HepG2 (cell line): Measurements from ENCODE around the gene TRAPPC12. TPM values are rescaled to one million over a fixed set of nuclear protein-coding genes. Genes with fewer than 3 reads are reported as not detected.

Experiments
- AGO2 ChIP-seq: fragments of 200-400 bp; formaldehyde crosslinking; optimal IDR thresholded peaks from 2 replicates; pipeline ENCODE3; 2017; ENCODE audit warnings: mild to moderate bottlenecking, low read depth, low read length, moderate library complexity
- CC2D1A ChIP-seq: sonication (generic); formaldehyde crosslinking; IDR thresholded peaks from 2 replicates; pipeline ENCODE4 v1.8.1; 2023; ENCODE audit warnings: mild to moderate bottlenecking, missing genetic modification reagents
- CCAR2 ChIP-seq: fragments of 200-400 bp; formaldehyde crosslinking; optimal IDR thresholded peaks from 2 replicates; pipeline ENCODE3; 2018; ENCODE audit warnings: low read depth, mild to moderate bottlenecking, low read length, moderate library complexity
- ELF4 ChIP-seq: sonication (generic); formaldehyde crosslinking; IDR thresholded peaks from 2 replicates; pipeline ENCODE4 v1.5.0; 2020; ENCODE audit warnings: missing genetic modification reagents, mild to moderate bottlenecking, moderate library complexity, borderline replicate concordance
- FOSL2 ChIP-seq: sonication (generic); formaldehyde crosslinking; IDR thresholded peaks from 2 replicates; pipeline ENCODE4 v1.4.0; 2020; ENCODE audit warnings: missing genetic modification reagents
- FOXP1 ChIP-seq, 2 experiments: fragments of 450-650 bp in 1 of 2; IDR thresholded peaks; 2 replicates each; pipeline ENCODE4 v1.6.1; 2017 to 2018; ENCODE audit warnings: antibody characterized with exemption in 1 of 2
- GTF2F1 ChIP-seq: fragments of 150-350 bp; IDR thresholded peaks from 2 replicates; pipeline ENCODE4 v1.6.1; 2014; ENCODE audit warnings: low read length
- MTA3 ChIP-seq: sonication (generic); formaldehyde crosslinking; IDR thresholded peaks from 2 replicates; pipeline ENCODE4 v1.4.0; 2020; ENCODE audit warnings: missing genetic modification reagents
- PAWR ChIP-seq: sonication (generic); formaldehyde crosslinking; IDR thresholded peaks from 2 replicates; pipeline ENCODE4 v1.4.0; 2020; ENCODE audit warnings: missing genetic modification reagents, mild to moderate bottlenecking, borderline replicate concordance
- PLRG1 ChIP-seq: fragments of 450-650 bp; conservative IDR thresholded peaks from 2 replicates; pipeline ENCODE4 v1.6.1; 2016
- RBAK ChIP-seq: sonication (generic); formaldehyde crosslinking; IDR thresholded peaks from 2 replicates; pipeline ENCODE4 v1.5.1; 2020; ENCODE audit warnings: mild to moderate bottlenecking, missing genetic modification reagents
- RBM39 ChIP-seq: fragments of 200-400 bp; formaldehyde crosslinking; IDR thresholded peaks from one replicate; pipeline ENCODE4 v1.6.1; 2018; ENCODE audit warnings: antibody characterized with exemption, mild to moderate bottlenecking, low read depth, low read length; ENCODE audit not compliant: poor library complexity, severe bottlenecking
- TARDBP ChIP-seq: sonication (generic); formaldehyde crosslinking; IDR thresholded peaks from 2 replicates; pipeline ENCODE4 v1.8.0; 2022; ENCODE audit warnings: mild to moderate bottlenecking, missing genetic modification reagents
- ZNF432 ChIP-seq: sonication (generic); formaldehyde crosslinking; IDR thresholded peaks from 2 replicates; pipeline ENCODE4 v1.5.0; 2020; ENCODE audit warnings: missing genetic modification reagents, mild to moderate bottlenecking, borderline replicate concordance
- ZNF562 ChIP-seq: sonication (generic); formaldehyde crosslinking; IDR thresholded peaks from 2 replicates; pipeline ENCODE4 v1.8.0; 2022; ENCODE audit warnings: missing genetic modification reagents, borderline replicate concordance
- ZNF660 ChIP-seq: sonication (generic); formaldehyde crosslinking; IDR thresholded peaks from 2 replicates; pipeline ENCODE4 v1.5.1; 2020; ENCODE audit warnings: mild to moderate bottlenecking, low read depth, missing genetic modification reagents, borderline replicate concordance
- ZNF703 ChIP-seq: sonication (generic); formaldehyde crosslinking; IDR thresholded peaks from 2 replicates; pipeline ENCODE4 v1.5.1; 2020; ENCODE audit warnings: missing genetic modification reagents, mild to moderate bottlenecking, moderate library complexity, borderline replicate concordance
- ZNF768 ChIP-seq: sonication (generic); formaldehyde crosslinking; IDR thresholded peaks from 2 replicates; pipeline ENCODE4 v1.4.0; 2020; ENCODE audit warnings: missing genetic modification reagents
- ZSCAN22 ChIP-seq: sonication (generic); formaldehyde crosslinking; IDR thresholded peaks from 2 replicates; pipeline ENCODE4 v1.4.0; 2020; ENCODE audit warnings: mild to moderate bottlenecking, missing genetic modification reagents
- ZZZ3 ChIP-seq: sonication (generic); formaldehyde crosslinking; IDR thresholded peaks from 2 replicates; pipeline ENCODE4 v1.4.0; 2020; ENCODE audit warnings: missing genetic modification reagents, mild to moderate bottlenecking, borderline replicate concordance
- polyA plus RNA-seq, 8 experiments: library from polyadenylated mRNA; depleted of rRNA in 3 of 8; stranded (reverse) in 7 of 8; unstranded in 1 of 8; fragments of >200 nt; fragmentation: Illumina TruSeq in 4 of 8; extraction: Trizol in 4 of 8; gene quantifications; 2 replicates each; pipeline versions ENCODE4 v1.2.1 to v1.2.3, GENCODE V29; 2011 to 2016; ENCODE audit warnings: low read depth in 4 of 8, missing spikeins in 1 of 8, mixed read lengths in 1 of 8; ENCODE audit not compliant: insufficient read depth in 1 of 8
- total RNA-seq, 5 experiments: library from RNA; depleted of rRNA; stranded (reverse); fragments of >200 nt; fragmentation: Illumina TruSeq; extraction: Trizol; gene quantifications; 2 replicates each; pipeline ENCODE4 v1.2.3, GENCODE V29; 2016; ENCODE audit warnings: low read depth in 1 of 5
- TF ChIP-seq, protein P1 (sequence below): sonication (generic); formaldehyde crosslinking; IDR thresholded peaks from 2 replicates; pipeline ENCODE4 v1.8.1; 2023; ENCODE audit warnings: mild to moderate bottlenecking, missing genetic modification reagents
- TF ChIP-seq, protein P2 (sequence below): sonication (generic); formaldehyde crosslinking; IDR thresholded peaks from 2 replicates; pipeline ENCODE4 v1.9.0; 2022; ENCODE audit warnings: missing genetic modification reagents, mild to moderate bottlenecking, borderline replicate concordance
- TF ChIP-seq, protein P3 (sequence below): sonication (generic); formaldehyde crosslinking; IDR thresholded peaks from 2 replicates; pipeline ENCODE4 v1.9.0; 2021; ENCODE audit warnings: missing genetic modification reagents, mild to moderate bottlenecking, borderline replicate concordance

Gene TRAPPC12
- total and polyA plus RNA-seq, 2 of the 13 experiments (the other 11 are each of a cell fraction or from before 2014, with no cell fraction given): 46.4 to 97.7 TPM

GRCh38 chr2:3466482-3466863, 87.0 kb downstream of the TRAPPC12 start (continued):
- TF ChIP-seq ZZZ3: no peak
- TF ChIP-seq FOSL2 (CRISPR knock-in tag): no peak
- TF ChIP-seq ZNF432 (CRISPR knock-in tag): 0 out of 2 replicates have a peak, but pooled peaks have one; percentile 13
- TF ChIP-seq RBM39: no peak
- no peak for TF ChIP-seq CCAR2
- TF ChIP-seq MTA3 (CRISPR knock-in tag): no peak
- TF ChIP-seq ZNF703 (CRISPR knock-in tag): no peak
- TF ChIP-seq PAWR (CRISPR knock-in tag): 0 out of 2 replicates have a peak, but pooled peaks have one; percentile 11
- TF ChIP-seq, protein P1, sequence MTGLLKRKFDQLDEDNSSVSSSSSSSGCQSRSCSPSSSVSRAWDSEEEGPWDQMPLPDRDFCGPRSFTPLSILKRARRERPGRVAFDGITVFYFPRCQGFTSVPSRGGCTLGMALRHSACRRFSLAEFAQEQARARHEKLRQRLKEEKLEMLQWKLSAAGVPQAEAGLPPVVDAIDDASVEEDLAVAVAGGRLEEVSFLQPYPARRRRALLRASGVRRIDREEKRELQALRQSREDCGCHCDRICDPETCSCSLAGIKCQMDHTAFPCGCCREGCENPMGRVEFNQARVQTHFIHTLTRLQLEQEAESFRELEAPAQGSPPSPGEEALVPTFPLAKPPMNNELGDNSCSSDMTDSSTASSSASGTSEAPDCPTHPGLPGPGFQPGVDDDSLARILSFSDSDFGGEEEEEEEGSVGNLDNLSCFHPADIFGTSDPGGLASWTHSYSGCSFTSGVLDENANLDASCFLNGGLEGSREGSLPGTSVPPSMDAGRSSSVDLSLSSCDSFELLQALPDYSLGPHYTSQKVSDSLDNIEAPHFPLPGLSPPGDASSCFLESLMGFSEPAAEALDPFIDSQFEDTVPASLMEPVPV (CRISPR knock-in tag): no peak; the same call in 1 of the 2 replicates
- no peak for TF ChIP-seq ZNF768 (CRISPR knock-in tag)
- no peak for TF ChIP-seq GTF2F1
- TF ChIP-seq FOXP1 (IDR thresholded peaks at IDR 0.05): no peak
- TF ChIP-seq FOXP1 (CRISPR knock-in tag; IDR thresholded peaks at IDR 0.05): no peak
- TF ChIP-seq ZNF660 (CRISPR knock-in tag): no peak
- TF ChIP-seq, protein P2, sequence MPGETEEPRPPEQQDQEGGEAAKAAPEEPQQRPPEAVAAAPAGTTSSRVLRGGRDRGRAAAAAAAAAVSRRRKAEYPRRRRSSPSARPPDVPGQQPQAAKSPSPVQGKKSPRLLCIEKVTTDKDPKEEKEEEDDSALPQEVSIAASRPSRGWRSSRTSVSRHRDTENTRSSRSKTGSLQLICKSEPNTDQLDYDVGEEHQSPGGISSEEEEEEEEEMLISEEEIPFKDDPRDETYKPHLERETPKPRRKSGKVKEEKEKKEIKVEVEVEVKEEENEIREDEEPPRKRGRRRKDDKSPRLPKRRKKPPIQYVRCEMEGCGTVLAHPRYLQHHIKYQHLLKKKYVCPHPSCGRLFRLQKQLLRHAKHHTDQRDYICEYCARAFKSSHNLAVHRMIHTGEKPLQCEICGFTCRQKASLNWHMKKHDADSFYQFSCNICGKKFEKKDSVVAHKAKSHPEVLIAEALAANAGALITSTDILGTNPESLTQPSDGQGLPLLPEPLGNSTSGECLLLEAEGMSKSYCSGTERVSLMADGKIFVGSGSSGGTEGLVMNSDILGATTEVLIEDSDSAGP: peak; percentile 53; the same call in 1 of the 2 replicates
- no peak for TF ChIP-seq TARDBP
- TF ChIP-seq RBAK: no peak
- TF ChIP-seq ELF4 (CRISPR knock-in tag): no peak
- no peak for TF ChIP-seq PLRG1
- TF ChIP-seq, protein P3, sequence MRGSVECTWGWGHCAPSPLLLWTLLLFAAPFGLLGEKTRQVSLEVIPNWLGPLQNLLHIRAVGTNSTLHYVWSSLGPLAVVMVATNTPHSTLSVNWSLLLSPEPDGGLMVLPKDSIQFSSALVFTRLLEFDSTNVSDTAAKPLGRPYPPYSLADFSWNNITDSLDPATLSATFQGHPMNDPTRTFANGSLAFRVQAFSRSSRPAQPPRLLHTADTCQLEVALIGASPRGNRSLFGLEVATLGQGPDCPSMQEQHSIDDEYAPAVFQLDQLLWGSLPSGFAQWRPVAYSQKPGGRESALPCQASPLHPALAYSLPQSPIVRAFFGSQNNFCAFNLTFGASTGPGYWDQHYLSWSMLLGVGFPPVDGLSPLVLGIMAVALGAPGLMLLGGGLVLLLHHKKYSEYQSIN (CRISPR knock-in tag): no peak
- 0 out of 2 replicates have a peak, but pooled peaks have one; percentile 44 for TF ChIP-seq CC2D1A (CRISPR knock-in tag)
- TF ChIP-seq AGO2: peak; percentile 63
- TF ChIP-seq ZNF562 (CRISPR knock-in tag): no peak
- no peak for TF ChIP-seq ZSCAN22
